ENCODE results near the gene INO80C.

Gene INO80C

DNA sequence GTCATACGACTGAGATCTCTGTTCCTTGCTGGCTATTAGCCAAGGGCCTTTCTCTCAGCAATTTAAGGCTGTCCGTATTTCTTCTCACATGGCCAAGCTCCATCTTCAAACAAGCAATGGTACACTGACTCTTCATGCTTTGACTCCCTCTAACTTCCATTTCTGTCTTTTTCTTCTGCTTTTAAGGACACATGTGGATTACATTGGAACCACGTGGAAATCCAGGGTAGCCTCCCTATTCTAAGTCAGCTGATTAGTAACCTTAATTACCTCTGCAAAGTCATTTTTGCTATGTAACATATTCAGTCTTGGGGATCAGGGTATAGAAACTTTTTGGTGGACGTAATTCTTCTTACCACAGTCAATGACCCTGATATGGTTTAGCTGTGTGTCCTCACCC, 79.2 kb downstream of the INO80C start:
- DNase-seq: no peak

Data from EL (cell line).